ENCODE measurements around the gene FAM24B. TPM values are rescaled to one million over a fixed set of nuclear protein-coding genes. Genes with fewer than 3 reads are reported as not detected.
A peak's percentile ranks its signal among the peaks of the same experiment; 100 is the strongest.

FAM24B gene
- total and polyA plus RNA-seq, 2 experiments from 2014 or later, result 6.5 to 14.5 TPM

GRCh38 chr10:122845783-122846332 is 33.5 kb downstream of the FAM24B start, which contains the start of gene CUZD1 (continued):
- TF ChIP-seq ZNF462 (CRISPR knock-in tag; IDR thresholded peaks at IDR 0.05) (peak; percentile 85), NANOG (IDR thresholded peaks at IDR 0.05; ENCODE audit: borderline replicate concordance) (no peak), CREB1 (CRISPR knock-in tag; IDR thresholded peaks at IDR 0.05; ENCODE audit: low read depth) (no peak; the same call in 1 of the 2 replicates), EZH2phosphoT487 (IDR thresholded peaks at IDR 0.05; ENCODE audit: unreplicated experiment) (no peak)

- H3K9me3 Mint-ChIP-seq, result peaks cover 24% of the 10 kb centered on the region
- Histone ChIP-seq H3K36me3 (ENCODE audit: insufficient read depth) (peaks cover 5% of the 10 kb centered on the region; the same call in 1 of the 2 replicates), H3K9me2 (ENCODE audit: insufficient read depth) (no peaks in the 10 kb centered on the region), H3K27me3 (ENCODE audit: insufficient read depth) (no peaks in the 10 kb centered on the region), H3F3A (replicated peaks; ENCODE audit: low read depth) (no peaks in the 10 kb centered on the region), H3K4me2 (no peak overlapping the region), H2AFZ (no peak overlapping the region), H3K4me3 (no peak overlapping the region), H3K79me2 (replicated peaks; ENCODE audit: insufficient read depth) (0 out of 2 replicates have a peak, but pooled peaks cover 3% of the 10 kb centered on the region), H3K4me1 (ENCODE audit: insufficient read depth) (peaks cover 5% of the 10 kb centered on the region; the same call in 1 of the 2 replicates), H4K20me1 (replicated peaks; ENCODE audit: insufficient read depth) (no peaks in the 10 kb centered on the region), H3K27ac (ENCODE audit: low read depth) (no peak overlapping the region)
- H3K4me1 Mint-ChIP-seq, result peaks cover 20% of the 10 kb centered on the region
- no peak overlapping the region for H3K27ac Mint-ChIP-seq
- H3K36me3 Mint-ChIP-seq (ENCODE audit: low read depth), result peaks cover 67% of the 10 kb centered on the region
- H3K4me3 Mint-ChIP-seq, result no peak overlapping the region
- no peak for DNase-seq (ENCODE audit: low spot score)
- ATAC-seq, result no peak
- H3K27me3 Mint-ChIP-seq (ENCODE audit: insufficient read depth, low read depth, poor library complexity), result peaks cover 4% of the 10 kb centered on the region
- TF ChIP-seq CREB1 (CRISPR knock-in tag; IDR thresholded peaks at IDR 0.05; ENCODE audit: low read depth), result no peak
- TF ChIP-seq ETS1 (IDR thresholded peaks at IDR 0.05), result no peak
- no peak for TF ChIP-seq EZH2 (IDR thresholded peaks at IDR 0.05; ENCODE audit: low read depth, unreplicated experiment)
- TF ChIP-seq ZNF114 (CRISPR knock-in tag; IDR thresholded peaks at IDR 0.05), result no peak
- no peak for TF ChIP-seq ZNF331 (CRISPR knock-in tag; IDR thresholded peaks at IDR 0.05; ENCODE audit: low read depth)
- TF ChIP-seq REST (IDR thresholded peaks at IDR 0.05; ENCODE audit: unreplicated experiment), result no peak
Observed at GRCh38 chr10:122844146-122844545, 35.2 kb downstream of the FAM24B start.

All from GM23338 (cell line).